ENCODE data around the gene NREP. TPM values are rescaled to one million over a fixed set of nuclear protein-coding genes. Genes with fewer than 3 reads are reported as not detected.

Gene NREP
- total and polyA plus RNA-seq, 10 of the 15 experiments (the other 5 are each of a cell fraction or from before 2014, with no cell fraction given), result 20.6 to 117 (median 32.2) TPM

DNA sequence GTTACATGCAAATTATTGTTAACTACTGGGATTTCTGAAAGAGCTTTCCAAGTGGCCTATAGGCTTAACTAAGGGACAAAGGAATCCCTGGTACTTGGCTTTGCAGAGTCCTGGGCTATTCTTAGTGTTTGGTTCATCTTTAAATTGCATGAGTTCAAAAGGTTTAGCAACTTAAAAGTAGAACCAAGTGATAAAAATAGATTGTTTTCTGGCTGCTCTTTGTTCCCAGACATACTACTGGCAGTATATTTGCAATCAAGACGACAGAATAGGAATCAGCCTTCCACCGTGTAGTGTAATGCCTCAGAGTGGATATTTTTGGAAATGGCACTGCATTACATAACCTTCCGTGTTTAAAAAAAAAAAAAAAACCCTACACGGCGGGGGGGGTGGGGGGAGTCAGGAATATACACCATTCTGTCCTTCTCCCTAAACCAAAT is 1.0 kb downstream of the NREP start (continued):
- TF ChIP-seq FOS (IDR thresholded peaks at IDR 0.05; ENCODE audit: borderline replicate concordance, extremely low read depth, insufficient read length) (no peak), ZNF384 (IDR thresholded peaks at IDR 0.05; ENCODE audit: borderline replicate concordance, low read depth, low read length) (peak; percentile 94), SMC3 (IDR thresholded peaks at IDR 0.05; ENCODE audit: borderline replicate concordance, low read length) (no peak), POLR2AphosphoS5 (IDR thresholded peaks at IDR 0.05; ENCODE audit: low read length) (no peak), STAT3 (IDR thresholded peaks at IDR 0.05; ENCODE audit: low read depth, low read length) (no peak), CBFB (IDR thresholded peaks at IDR 0.05; ENCODE audit: low read depth) (no peak), RBBP5 (conservative IDR thresholded peaks at IDR 0.05) (no peak), RCOR1 (conservative IDR thresholded peaks at IDR 0.05; ENCODE audit: low read depth, low read length) (no peak)
- TF ChIP-seq, protein P1, sequence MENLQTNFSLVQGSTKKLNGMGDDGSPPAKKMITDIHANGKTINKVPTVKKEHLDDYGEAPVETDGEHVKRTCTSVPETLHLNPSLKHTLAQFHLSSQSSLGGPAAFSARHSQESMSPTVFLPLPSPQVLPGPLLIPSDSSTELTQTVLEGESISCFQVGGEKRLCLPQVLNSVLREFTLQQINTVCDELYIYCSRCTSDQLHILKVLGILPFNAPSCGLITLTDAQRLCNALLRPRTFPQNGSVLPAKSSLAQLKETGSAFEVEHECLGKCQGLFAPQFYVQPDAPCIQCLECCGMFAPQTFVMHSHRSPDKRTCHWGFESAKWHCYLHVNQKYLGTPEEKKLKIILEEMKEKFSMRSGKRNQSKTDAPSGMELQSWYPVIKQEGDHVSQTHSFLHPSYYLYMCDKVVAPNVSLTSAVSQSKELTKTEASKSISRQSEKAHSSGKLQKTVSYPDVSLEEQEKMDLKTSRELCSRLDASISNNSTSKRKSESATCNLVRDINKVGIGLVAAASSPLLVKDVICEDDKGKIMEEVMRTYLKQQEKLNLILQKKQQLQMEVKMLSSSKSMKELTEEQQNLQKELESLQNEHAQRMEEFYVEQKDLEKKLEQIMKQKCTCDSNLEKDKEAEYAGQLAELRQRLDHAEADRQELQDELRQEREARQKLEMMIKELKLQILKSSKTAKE (IDR thresholded peaks at IDR 0.05; ENCODE audit: low read depth, poor library complexity, severe bottlenecking), result no peak
- TF ChIP-seq, protein P2, sequence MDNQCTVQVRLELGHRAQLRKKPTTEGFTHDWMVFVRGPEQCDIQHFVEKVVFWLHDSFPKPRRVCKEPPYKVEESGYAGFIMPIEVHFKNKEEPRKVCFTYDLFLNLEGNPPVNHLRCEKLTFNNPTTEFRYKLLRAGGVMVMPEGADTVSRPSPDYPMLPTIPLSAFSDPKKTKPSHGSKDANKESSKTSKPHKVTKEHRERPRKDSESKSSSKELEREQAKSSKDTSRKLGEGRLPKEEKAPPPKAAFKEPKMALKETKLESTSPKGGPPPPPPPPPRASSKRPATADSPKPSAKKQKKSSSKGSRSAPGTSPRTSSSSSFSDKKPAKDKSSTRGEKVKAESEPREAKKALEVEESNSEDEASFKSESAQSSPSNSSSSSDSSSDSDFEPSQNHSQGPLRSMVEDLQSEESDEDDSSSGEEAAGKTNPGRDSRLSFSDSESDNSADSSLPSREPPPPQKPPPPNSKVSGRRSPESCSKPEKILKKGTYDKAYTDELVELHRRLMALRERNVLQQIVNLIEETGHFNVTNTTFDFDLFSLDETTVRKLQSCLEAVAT (IDR thresholded peaks at IDR 0.05), result no peak
- TF ChIP-seq, protein P3, sequence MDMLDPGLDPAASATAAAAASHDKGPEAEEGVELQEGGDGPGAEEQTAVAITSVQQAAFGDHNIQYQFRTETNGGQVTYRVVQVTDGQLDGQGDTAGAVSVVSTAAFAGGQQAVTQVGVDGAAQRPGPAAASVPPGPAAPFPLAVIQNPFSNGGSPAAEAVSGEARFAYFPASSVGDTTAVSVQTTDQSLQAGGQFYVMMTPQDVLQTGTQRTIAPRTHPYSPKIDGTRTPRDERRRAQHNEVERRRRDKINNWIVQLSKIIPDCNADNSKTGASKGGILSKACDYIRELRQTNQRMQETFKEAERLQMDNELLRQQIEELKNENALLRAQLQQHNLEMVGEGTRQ (IDR thresholded peaks at IDR 0.05; ENCODE audit: borderline replicate concordance, low read depth, low read length), result no peak
- TF ChIP-seq, protein P4, sequence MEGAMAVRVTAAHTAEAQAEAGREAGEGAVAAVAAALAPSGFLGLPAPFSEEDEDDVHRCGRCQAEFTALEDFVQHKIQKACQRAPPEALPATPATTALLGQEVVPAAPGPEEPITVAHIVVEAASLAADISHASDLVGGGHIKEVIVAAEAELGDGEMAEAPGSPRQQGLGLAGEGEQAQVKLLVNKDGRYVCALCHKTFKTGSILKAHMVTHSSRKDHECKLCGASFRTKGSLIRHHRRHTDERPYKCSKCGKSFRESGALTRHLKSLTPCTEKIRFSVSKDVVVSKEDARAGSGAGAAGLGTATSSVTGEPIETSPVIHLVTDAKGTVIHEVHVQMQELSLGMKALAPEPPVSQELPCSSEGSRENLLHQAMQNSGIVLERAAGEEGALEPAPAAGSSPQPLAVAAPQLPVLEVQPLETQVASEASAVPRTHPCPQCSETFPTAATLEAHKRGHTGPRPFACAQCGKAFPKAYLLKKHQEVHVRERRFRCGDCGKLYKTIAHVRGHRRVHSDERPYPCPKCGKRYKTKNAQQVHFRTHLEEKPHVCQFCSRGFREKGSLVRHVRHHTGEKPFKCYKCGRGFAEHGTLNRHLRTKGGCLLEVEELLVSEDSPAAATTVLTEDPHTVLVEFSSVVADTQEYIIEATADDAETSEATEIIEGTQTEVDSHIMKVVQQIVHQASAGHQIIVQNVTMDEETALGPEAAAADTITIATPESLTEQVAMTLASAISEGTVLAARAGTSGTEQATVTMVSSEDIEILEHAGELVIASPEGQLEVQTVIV (IDR thresholded peaks at IDR 0.05; ENCODE audit: borderline replicate concordance, partially characterized antibody), result no peak

All from GM12878 (cell line).